PFSK-1 (cell line): ENCODE measurements around the gene HRH3.

Experiments used
- FOXP2 ChIP-seq: optimal IDR thresholded peaks from 2 replicates; pipeline ENCODE3; 2011; ENCODE audit warnings: borderline replicate concordance, control low read depth, inconsistent platforms; ENCODE audit not compliant: insufficient read depth; ENCODE audit errors: extremely low read length, extremely low read depth
- POLR2AphosphoS5 ChIP-seq: IDR thresholded peaks from 2 replicates; pipeline ENCODE4 v1.6.1; 2012; ENCODE audit warnings: low read depth, mild to moderate bottlenecking, control low read depth, low read length, moderate library complexity
- REST ChIP-seq, 2 experiments: IDR thresholded peaks; 2 replicates each; pipeline versions ENCODE4 v1.6.1 to v1.8.0; 2011 to 2012; ENCODE audit warnings: low read depth in 2 of 2, low read length in 2 of 2, control low read depth in 1 of 2, inconsistent platforms in 1 of 2, mild to moderate bottlenecking in 1 of 2, moderate library complexity in 1 of 2; ENCODE audit not compliant: insufficient read depth in 1 of 2
- SIN3A ChIP-seq: IDR thresholded peaks from 2 replicates; pipeline ENCODE4 v1.6.1; 2012; ENCODE audit warnings: mild to moderate bottlenecking, low read length, moderate library complexity, borderline replicate concordance; ENCODE audit not compliant: insufficient read depth
- TAF1 ChIP-seq: IDR thresholded peaks from 2 replicates; pipeline ENCODE4 v1.6.1; 2012; ENCODE audit warnings: low read length, control low read depth, borderline replicate concordance; ENCODE audit not compliant: insufficient read depth

Gene HRH3

GRCh38 chr20:62258499-62259293 lies 38.6 kb upstream of the HRH3 start:
- TF ChIP-seq REST (IDR thresholded peaks at IDR 0.05; ENCODE audit: insufficient read depth in 1 of 2, low read depth in 2 of 2, low read length in 2 of 2) (no peak), SIN3A (no peak), TAF1 (no peak), FOXP2 (no peak), POLR2AphosphoS5 (no peak)

DNA sequence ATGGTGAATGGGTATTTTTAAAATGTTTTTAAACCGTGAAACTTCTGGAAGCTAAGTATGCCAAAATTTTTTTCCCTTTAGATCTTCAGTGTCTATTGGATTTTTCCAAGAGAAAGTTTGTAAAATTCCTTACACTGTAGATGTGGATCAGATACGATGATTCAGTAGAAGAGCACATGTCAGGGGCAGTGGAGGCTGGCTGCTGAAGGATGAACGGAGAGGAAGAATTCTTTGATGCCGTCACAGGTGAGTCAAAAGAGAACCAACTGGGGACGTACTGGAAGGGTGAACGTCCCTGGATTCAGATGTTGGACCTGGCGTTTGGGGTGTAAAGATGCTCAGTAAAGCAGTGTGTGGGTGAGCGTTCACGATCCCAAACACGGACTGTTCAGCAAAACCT lies 35.9 kb upstream of the HRH3 start:
- TF ChIP-seq TAF1 (no peak), POLR2AphosphoS5 (no peak), FOXP2 (no peak), REST (IDR thresholded peaks at IDR 0.05; ENCODE audit: insufficient read depth in 1 of 2, low read depth in 2 of 2, low read length in 2 of 2) (no peak), SIN3A (no peak)

DNA sequence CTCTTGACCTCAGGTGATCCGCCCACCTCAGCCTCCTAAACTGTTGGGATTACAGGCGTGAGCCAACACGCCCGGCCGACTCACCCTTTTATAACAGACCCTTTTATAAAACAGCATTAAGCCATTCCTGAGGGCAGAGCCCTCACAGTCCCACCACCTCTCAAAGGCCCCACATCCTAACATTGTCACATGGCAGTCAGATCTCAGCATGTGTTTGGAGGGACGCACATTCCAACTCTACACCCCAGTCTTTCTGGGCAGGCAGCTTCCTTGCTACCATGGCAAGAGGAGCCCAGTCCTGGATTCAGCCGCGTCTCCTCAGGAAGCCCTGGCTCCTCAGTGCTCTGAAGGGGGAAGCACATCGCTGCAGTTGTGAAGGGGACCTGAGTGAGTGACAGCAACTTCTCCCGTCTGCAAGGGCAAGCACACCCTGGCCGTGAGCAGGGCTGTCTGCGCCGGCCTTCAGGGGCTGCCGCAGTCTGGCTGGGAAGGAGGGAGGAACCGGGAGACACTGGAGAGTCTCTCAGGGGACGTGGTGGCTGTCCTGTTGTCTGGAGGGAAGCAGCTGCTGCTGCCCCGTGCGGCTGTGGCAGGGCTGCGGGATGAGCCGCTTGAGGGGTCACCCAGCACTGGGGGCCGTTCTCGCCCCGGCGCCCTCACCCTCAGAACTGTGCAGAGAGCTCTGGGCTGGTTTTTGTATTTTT lies 34.1 kb upstream of the HRH3 start:
- no peak for TF ChIP-seq SIN3A
- TF ChIP-seq FOXP2: no peak
- no peak for TF ChIP-seq POLR2AphosphoS5
- TF ChIP-seq TAF1: no peak
- no peak for TF ChIP-seq REST (IDR thresholded peaks at IDR 0.05; ENCODE audit: insufficient read depth in 1 of 2, low read depth in 2 of 2, low read length in 2 of 2)

DNA sequence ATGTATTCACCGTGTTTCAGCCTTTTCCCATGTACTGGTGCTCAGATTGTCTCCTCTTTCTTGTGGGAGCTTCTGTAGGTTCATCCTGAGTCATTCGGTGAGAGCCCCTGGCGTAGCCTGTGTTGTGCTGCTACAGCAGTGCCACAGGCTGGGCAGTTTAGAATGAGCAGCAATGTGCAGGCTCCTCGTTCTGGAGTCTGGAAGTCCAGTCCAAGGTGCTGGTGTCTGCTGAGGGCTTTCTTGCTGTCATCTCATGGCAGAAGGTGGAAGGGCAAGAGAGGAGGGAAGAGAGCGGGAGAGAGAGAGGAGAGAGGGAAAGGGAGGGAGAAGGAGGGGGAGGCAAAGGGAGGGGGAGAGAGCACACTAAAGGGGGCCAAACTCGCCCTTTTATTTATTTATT lies 33.3 kb upstream of the HRH3 start:
- TF ChIP-seq POLR2AphosphoS5: no peak
- TF ChIP-seq FOXP2: no peak
- TF ChIP-seq TAF1: no peak
- TF ChIP-seq SIN3A: no peak
- TF ChIP-seq REST (IDR thresholded peaks at IDR 0.05; ENCODE audit: insufficient read depth in 1 of 2, low read depth in 2 of 2, low read length in 2 of 2): no peak
